Fibroblast of the aortic adventitia (primary cell): ENCODE data around the gene HTRA1. TPM values are rescaled to one million over a fixed set of nuclear protein-coding genes. Genes with fewer than 3 reads are reported as not detected.

Source experiments
- DNase-seq: peaks from one replicate; pipeline ENCODE4 v3.0.0-alpha.2; 2010; ENCODE audit warnings: low read depth
- H3K4me3 ChIP-seq: 2 replicates; pipeline ENCODE4 v1.5.1; 2011; ENCODE audit warnings: low read depth, mild to moderate bottlenecking, control low read depth, low read length, moderate library complexity
- CTCF ChIP-seq: IDR thresholded peaks from 2 replicates; pipeline ENCODE4 v1.5.1; 2011; ENCODE audit warnings: mild to moderate bottlenecking, low read length, control low read depth, inconsistent platforms; ENCODE audit not compliant: insufficient read depth
- total RNA-seq: library from RNA; depleted of rRNA; stranded (reverse); fragments of >200 nt; gene quantifications from 2 replicates; pipeline ENCODE4 v1.2.3, GENCODE V29; 2012; ENCODE audit warnings: low replicate concordance

The HTRA1 gene
- total RNA-seq, 1 donor, result 156 TPM

- TF ChIP-seq CTCF, result no peak
- H3K4me3 ChIP-seq, result no peak overlapping the region
- no peak for DNase-seq
These were observed 2.8 kb downstream of the HTRA1 start for GRCh38 chr10:122464250-122464510.

- TF ChIP-seq CTCF, result no peak
- no peak overlapping the region for H3K4me3 ChIP-seq
- DNase-seq, result no peak
These were observed 3.2 kb downstream of the HTRA1 start for GRCh38 chr10:122464586-122464985.

GRCh38 chr10:122465401-122466040, 4.2 kb downstream of the HTRA1 start:
- H3K4me3 ChIP-seq, result no peak overlapping the region
- no peak for TF ChIP-seq CTCF
- no peak for DNase-seq

- no peak for DNase-seq
- no peak for TF ChIP-seq CTCF
These were observed 5.6 kb downstream of the HTRA1 start for GRCh38 chr10:122466951-122467381.

GRCh38 chr10:122467701-122468100, 6.3 kb downstream of the HTRA1 start:
- TF ChIP-seq CTCF, result no peak
- DNase-seq, result no peak
- H3K4me3 ChIP-seq, result no peak overlapping the region

More at GRCh38 chr10:122466951-122467381, 5.6 kb downstream of the HTRA1 start:
- no peak overlapping the region for H3K4me3 ChIP-seq

- no peak overlapping the region for H3K4me3 ChIP-seq
These were observed 7.1 kb downstream of the HTRA1 start for GRCh38 chr10:122468307-122468925.

More at GRCh38 chr10:122468307-122468925, 7.1 kb downstream of the HTRA1 start:
- DNase-seq, result no peak
- TF ChIP-seq CTCF, result no peak
